OCI-LY7 (cell line): ENCODE measurements around the gene SAMD8.

ENCODE experiments used
- CTCF ChIP-seq: fragments of 200-600 bp; sonication (generic); conservative IDR thresholded peaks from 2 replicates; pipeline ENCODE4 v1.5.1; 2014; ENCODE audit warnings: mild to moderate bottlenecking, antibody characterized with exemption, low read length, moderate library complexity, mixed read lengths
- EZH2phosphoT487 ChIP-seq: fragments of 200-600 bp; sonication (generic); IDR thresholded peaks from 2 replicates; pipeline ENCODE4 v1.6.1; 2018; ENCODE audit warnings: low read depth, borderline replicate concordance, mild to moderate bottlenecking, mixed run types, antibody characterized with exemption, low read length, moderate library complexity, mixed read lengths

GRCh38 chr10:75067272-75067671, 44.2 kb upstream of the SAMD8 start:
- TF ChIP-seq CTCF (no peak), EZH2phosphoT487 (no peak)
